Suppressor macrophage (primary cell): ENCODE measurements around the gene JPH4.

ENCODE experiments used
- DNase-seq, 4 experiments: peaks; one replicate each; pipeline ENCODE4 v3.0.0-alpha.2; 2020 to 2022

The JPH4 gene

GRCh38 chr14:23562822-23563472, 15.6 kb downstream of the JPH4 start:
- DNase-seq, result peak; percentile 44 to 69 (median 57)

- no peak for DNase-seq
Measured at GRCh38 chr14:23561873-23562821, 16.4 kb downstream of the JPH4 start.

- no peak for DNase-seq
Measured at GRCh38 chr14:23561259-23561658, 17.3 kb downstream of the JPH4 start.

GRCh38 chr14:23559926-23560520, 18.6 kb downstream of the JPH4 start:
- DNase-seq, result peak in 3 of 4 experiments; percentile 20 to 56 (median 31)

GRCh38 chr14:23559010-23559925, 19.3 kb downstream of the JPH4 start:
- peak; percentile 73 to 89 (median 78) for DNase-seq

GRCh38 chr14:23558346-23559009, 20.1 kb downstream of the JPH4 start:
- DNase-seq, result no peak

GRCh38 chr14:23557946-23558345, 20.6 kb downstream of the JPH4 start:
- no peak for DNase-seq

- no peak for DNase-seq
Measured at GRCh38 chr14:23557521-23557920, 21.1 kb downstream of the JPH4 start.

- peak in 1 of 4 experiments; percentile 10 for DNase-seq
Measured at GRCh38 chr14:23556700-23557440, 21.7 kb downstream of the JPH4 start.

GRCh38 chr14:23555882-23556699, 22.5 kb downstream of the JPH4 start, which contains the start of gene THTPA:
TSS of gene THTPA (plus strand) at chr14:23556271. CDS start at chr14:23556758, 487 bp downstream.
- peak; percentile 90 to 96 (median 94) for DNase-seq

- no peak for DNase-seq
Measured at GRCh38 chr14:23555533-23555881, 23.1 kb downstream of the JPH4 start.

GRCh38 chr14:23551266-23552028, 27.1 kb downstream of the JPH4 start, which contains the start of gene ZFHX2:
TSS of gene ZFHX2 (minus strand) at chr14:23551765. CDS start at chr14:23535325, 16,440 bp downstream.
- DNase-seq, result peak; percentile 59 to 87 (median 70)

- DNase-seq, result peak in 3 of 4 experiments; percentile 28 to 50 (median 48)
Measured at GRCh38 chr14:23550812-23551265, 27.8 kb downstream of the JPH4 start.

GRCh38 chr14:23550131-23550811, 28.3 kb downstream of the JPH4 start:
- no peak for DNase-seq

- DNase-seq, result peak in 2 of 4 experiments; percentile 26 to 50
Measured at GRCh38 chr14:23548351-23549318, 30.0 kb downstream of the JPH4 start.

- DNase-seq, result no peak
Measured at GRCh38 chr14:23547924-23548323, 30.7 kb downstream of the JPH4 start.
